ENCODE measurements around the gene FOS. TPM values are rescaled to one million over a fixed set of nuclear protein-coding genes. Genes with fewer than 3 reads are reported as not detected.
"Not testable (repeated sequence)": the region's sequence is repeated elsewhere in the genome, so short reads cannot be mapped to it uniquely, and the experiment has no call there.

The FOS gene
- total RNA-seq, 1 experiment from 2014 or later: 22.0 TPM

- DNase-seq (ENCODE audit: low spot score): peak; percentile 74
Measured at GRCh38 chr14:75277008-75277814, 1.4 kb upstream of the FOS start.

DNA sequence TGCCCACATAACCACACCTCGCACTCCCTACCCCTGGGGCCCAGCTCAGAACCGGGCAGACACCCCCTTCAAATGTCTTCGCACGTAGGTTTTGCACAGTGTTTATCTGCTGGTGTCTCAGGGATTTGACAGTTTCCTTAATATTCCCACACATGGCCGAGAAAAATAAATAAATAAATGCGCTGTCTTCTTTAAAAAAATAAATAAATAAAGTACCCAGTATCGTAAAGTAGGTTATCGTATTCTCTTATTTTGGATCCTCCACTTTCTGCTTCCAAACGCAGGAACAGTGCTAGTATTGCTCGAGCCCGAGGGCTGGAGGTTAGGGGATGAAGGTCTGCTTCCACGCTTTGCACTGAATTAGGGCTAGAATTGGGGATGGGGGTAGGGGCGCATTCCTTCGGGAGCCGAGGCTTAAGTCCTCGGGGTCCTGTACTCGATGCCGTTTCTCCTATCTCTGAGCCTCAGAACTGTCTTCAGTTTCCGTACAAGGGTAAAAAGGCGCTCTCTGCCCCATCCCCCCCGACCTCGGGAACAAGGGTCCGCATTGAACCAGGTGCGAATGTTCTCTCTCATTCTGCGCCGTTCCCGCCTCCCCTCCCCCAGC lies 710 bp upstream of the FOS start:
- DNase-seq (ENCODE audit: low spot score): no peak

- no peak for DNase-seq (ENCODE audit: low spot score)
Measured at GRCh38 chr14:75279153-75279762, 630 bp downstream of the FOS start.

DNA sequence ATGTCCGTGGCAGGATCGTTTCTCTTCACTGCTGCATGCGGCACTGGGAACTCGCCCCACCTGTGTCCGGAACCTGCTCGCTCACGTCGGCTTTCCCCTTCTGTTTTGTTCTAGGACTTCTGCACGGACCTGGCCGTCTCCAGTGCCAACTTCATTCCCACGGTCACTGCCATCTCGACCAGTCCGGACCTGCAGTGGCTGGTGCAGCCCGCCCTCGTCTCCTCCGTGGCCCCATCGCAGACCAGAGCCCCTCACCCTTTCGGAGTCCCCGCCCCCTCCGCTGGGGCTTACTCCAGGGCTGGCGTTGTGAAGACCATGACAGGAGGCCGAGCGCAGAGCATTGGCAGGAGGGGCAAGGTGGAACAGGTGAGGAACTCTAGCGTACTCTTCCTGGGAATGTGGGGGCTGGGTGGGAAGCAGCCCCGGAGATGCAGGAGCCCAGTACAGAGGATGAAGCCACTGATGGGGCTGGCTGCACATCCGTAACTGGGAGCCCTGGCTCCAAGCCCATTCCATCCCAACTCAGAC lies 1.2 kb downstream of the FOS start:
- DNase-seq (ENCODE audit: low spot score): no peak

DNA sequence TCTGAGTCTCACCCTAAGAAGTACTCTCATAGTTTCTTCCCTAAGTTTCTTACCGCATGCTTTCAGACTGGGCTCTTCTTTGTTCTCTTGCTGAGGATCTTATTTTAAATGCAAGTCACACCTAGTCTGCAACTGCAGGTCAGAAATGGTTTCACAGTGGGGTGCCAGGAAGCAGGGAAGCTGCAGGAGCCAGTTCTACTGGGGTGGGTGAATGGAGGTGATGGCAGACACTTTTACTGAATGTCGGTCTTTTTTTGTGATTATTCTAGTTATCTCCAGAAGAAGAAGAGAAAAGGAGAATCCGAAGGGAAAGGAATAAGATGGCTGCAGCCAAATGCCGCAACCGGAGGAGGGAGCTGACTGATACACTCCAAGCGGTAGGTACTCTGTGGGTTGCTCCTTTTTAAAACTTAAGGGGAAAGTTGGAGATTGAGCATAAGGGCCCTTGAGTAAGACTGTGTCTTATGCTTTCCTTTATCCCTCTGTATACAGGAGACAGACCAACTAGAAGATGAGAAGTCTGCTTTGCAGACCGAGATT lies 1.7 kb downstream of the FOS start:
- DNase-seq (ENCODE audit: low spot score): no peak

DNA sequence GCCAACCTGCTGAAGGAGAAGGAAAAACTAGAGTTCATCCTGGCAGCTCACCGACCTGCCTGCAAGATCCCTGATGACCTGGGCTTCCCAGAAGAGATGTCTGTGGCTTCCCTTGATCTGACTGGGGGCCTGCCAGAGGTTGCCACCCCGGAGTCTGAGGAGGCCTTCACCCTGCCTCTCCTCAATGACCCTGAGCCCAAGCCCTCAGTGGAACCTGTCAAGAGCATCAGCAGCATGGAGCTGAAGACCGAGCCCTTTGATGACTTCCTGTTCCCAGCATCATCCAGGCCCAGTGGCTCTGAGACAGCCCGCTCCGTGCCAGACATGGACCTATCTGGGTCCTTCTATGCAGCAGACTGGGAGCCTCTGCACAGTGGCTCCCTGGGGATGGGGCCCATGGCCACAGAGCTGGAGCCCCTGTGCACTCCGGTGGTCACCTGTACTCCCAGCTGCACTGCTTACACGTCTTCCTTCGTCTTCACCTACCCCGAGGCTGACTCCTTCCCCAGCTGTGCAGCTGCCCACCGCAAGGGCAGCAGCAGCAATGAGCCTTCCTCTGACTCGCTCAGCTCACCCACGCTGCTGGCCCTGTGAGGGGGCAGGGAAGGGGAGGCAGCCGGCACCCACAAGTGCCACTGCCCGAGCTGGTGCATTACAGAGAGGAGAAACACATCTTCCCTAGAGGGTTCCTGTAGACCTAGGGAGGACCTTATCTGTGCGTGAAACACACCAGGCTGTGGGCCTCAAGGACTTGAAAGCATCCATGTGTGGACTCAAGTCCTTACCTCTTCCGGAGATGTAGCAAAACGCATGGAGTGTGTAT lies 2.4 kb downstream of the FOS start:
- no peak for DNase-seq (ENCODE audit: low spot score)

DNA sequence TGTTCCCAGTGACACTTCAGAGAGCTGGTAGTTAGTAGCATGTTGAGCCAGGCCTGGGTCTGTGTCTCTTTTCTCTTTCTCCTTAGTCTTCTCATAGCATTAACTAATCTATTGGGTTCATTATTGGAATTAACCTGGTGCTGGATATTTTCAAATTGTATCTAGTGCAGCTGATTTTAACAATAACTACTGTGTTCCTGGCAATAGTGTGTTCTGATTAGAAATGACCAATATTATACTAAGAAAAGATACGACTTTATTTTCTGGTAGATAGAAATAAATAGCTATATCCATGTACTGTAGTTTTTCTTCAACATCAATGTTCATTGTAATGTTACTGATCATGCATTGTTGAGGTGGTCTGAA lies 3.0 kb downstream of the FOS start:
- DNase-seq (ENCODE audit: low spot score): no peak

- no peak for DNase-seq (ENCODE audit: low spot score)
Measured at GRCh38 chr14:75282170-75282554, 3.5 kb downstream of the FOS start.

- not testable (repeated sequence) for DNase-seq (ENCODE audit: low spot score)
Measured at GRCh38 chr14:75282555-75283161, 4.0 kb downstream of the FOS start.

DNA sequence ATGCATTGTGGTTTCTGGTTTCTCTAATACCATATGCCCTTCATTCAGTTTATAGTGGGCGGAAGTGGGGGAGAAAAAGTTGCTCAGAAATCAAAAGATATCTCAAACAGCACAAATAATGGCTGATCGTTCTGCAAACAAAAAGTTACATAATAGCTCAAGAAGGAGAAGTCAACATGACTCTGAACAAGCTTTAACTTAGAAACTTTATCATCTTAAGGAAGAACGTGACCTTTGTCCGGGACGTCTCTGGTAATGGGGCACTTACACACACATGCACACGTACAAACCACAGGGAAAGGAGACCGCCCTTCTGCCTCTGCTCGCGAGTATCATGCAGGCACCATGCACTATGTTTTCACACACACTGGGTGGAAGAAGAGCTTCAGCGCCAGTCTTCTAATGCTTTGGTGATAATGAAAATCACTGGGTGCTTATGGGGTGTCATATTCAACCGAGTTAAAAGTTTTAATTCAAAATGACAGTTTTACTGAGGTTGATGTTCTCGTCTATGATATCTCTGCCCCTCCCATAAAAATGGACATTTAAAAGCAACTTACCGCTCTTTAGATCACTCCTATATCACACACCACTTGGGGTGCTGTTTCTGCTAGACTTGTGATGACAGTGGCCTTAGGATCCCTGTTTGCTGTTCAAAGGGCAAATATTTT lies 4.7 kb downstream of the FOS start:
- DNase-seq (ENCODE audit: low spot score): no peak

DNA sequence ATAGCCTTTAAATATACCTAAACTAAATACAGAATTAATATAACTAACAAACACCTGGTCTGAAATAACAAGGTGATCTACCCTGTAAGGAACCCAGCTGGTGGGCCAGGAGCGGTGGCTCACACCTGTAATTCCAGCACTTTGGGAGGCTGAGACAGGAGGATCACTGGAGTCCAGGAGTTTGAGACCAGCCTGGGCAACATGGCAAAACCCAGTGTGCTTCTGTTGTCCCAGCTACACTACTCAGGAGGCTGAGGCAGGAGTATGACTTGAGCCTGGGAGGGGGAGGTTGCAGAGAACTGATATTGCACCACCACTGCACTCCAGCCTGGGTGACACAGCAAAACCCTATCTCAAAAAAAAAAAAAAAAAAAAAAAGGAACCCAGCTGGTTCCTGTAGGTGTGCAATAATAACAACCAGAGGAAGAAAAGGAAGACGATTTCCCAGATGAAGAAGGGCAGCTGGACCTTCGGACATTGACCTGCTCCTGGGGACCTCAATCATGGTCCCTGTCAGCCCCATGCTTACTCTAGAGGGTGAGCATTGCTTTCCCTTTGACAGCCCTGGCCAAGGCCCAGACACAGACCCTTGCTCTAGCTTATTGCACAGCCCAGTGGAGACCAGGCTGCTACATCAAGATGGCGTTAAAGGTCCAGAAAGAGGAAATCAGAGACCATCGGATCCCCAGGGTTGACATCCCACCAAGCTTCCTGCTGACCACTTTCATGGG lies 5.4 kb downstream of the FOS start:
- no peak for DNase-seq (ENCODE audit: low spot score)

GRCh38 chr14:75285331-75285730 lies 6.7 kb downstream of the FOS start:
- DNase-seq (ENCODE audit: low spot score): no peak

- DNase-seq (ENCODE audit: low spot score): no peak
Measured at GRCh38 chr14:75286313-75286712, 7.7 kb downstream of the FOS start.

GRCh38 chr14:75289840-75290388 lies 11.3 kb downstream of the FOS start:
- DNase-seq (ENCODE audit: low spot score): no peak

- no peak for DNase-seq (ENCODE audit: low spot score)
Measured at GRCh38 chr14:75290851-75291250, 12.2 kb downstream of the FOS start.

- DNase-seq (ENCODE audit: low spot score): no peak
Measured at GRCh38 chr14:75291331-75291730, 12.7 kb downstream of the FOS start.

GRCh38 chr14:75292101-75292563 lies 13.5 kb downstream of the FOS start:
- DNase-seq (ENCODE audit: low spot score): no peak

DNA sequence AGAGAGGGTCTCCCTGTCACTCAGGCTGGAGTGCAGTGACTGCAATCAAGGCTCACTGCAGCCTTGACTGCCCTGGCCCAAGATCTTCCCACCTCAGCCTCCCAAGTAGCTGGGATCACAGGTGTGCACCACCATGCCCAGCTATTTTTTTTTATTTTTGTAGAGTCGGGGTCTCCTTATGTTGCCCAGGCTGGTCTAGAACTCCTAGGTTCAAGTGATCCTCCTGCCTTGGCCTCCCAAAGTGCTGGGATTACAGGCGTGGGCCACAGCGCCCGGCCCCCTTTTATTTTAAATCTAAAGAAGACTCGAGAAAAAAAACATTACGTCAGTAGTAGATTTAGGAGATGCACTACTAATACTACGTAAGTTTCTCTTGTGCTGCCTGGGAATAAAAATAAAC lies 14.3 kb downstream of the FOS start:
- DNase-seq (ENCODE audit: low spot score): no peak

DNA sequence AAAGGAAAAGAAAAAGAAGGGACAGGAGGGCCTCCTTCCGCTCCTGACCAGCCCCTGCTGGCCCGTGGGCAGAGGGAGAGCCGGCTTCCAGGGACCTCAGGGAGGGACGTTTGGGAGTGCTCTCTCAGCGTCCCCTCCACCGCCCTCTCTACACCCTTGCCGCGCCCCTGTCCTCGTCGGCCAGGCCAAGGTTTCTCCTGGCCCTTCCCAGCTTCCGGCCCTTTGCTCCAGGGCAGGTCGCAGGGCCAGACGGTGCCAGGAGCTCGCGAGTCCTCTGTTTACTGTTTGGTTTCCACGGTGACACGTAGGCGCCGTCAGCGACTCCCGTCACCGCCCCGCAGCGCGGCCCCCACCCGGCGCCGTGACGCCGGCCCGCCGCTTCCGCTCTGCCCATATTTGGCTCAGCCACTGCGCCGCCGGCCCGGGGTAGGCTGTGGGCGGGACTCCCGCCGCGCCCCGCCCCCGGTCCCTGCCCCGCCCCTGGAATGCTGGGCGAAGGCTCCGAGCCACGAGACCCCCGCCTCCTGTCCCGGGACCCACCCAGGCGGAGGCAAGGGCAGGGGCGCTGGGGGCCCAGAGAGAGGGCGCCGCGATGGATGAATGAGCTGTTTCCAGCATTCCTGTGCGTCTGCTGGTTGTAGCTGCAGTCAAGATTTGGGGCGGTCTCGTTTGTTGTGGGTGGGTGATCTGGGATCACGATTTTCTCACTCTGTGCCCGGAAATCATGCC lies 15.5 kb downstream of the FOS start:
- peak; percentile 94 for DNase-seq (ENCODE audit: low spot score)

Data from H4 (cell line).